ENCODE measurements around the gene SP2. TPM values are rescaled to one million over a fixed set of nuclear protein-coding genes. Genes with fewer than 3 reads are reported as not detected.

The SP2 gene
- total RNA-seq, 1 experiment from 2014 or later = 22.2 TPM

GRCh38 chr17:47855737-47856136 is 40.3 kb upstream of the SP2 start (continued):
- TF ChIP-seq CBX3 (IDR thresholded peaks at IDR 0.05; ENCODE audit: low read depth) (no peak), ZBTB33 (IDR thresholded peaks at IDR 0.05; ENCODE audit: extremely low read depth, insufficient replicate concordance, low read length) (no peak), CEBPB (IDR thresholded peaks at IDR 0.05; ENCODE audit: low read depth) (no peak), SP1 (IDR thresholded peaks at IDR 0.05; ENCODE audit: low read depth) (no peak), POLR2A (IDR thresholded peaks at IDR 0.05; ENCODE audit: borderline replicate concordance, extremely low read depth, insufficient read depth, insufficient read length) (no peak), TCF7L2 (IDR thresholded peaks at IDR 0.05; ENCODE audit: borderline replicate concordance, extremely low read depth, insufficient read depth, insufficient read length) (no peak), FOSL1 (IDR thresholded peaks at IDR 0.05; ENCODE audit: low read depth) (no peak)

GRCh38 chr17:47856830-47857229 is 39.2 kb upstream of the SP2 start:
- H3K27me3 ChIP-seq (ENCODE audit: insufficient read depth, low read length) = peaks cover 13% of the 10 kb centered on the region; the same call in 1 of the 2 replicates
- no peak for TF ChIP-seq MAX (IDR thresholded peaks at IDR 0.05)
- no peak for TF ChIP-seq ZNF274 (IDR thresholded peaks at IDR 0.05; ENCODE audit: low read depth, low read length)
- no peak for TF ChIP-seq CBX3 (IDR thresholded peaks at IDR 0.05; ENCODE audit: low read depth)
- no peak for TF ChIP-seq YY1 (IDR thresholded peaks at IDR 0.05; ENCODE audit: extremely low read depth, insufficient replicate concordance, low read depth, low read length)
- no peak for TF ChIP-seq RAD21 (IDR thresholded peaks at IDR 0.05; ENCODE audit: low read depth)
- no peak for TF ChIP-seq POLR2AphosphoS5 (IDR thresholded peaks at IDR 0.05; ENCODE audit: low read depth, low read length)
- TF ChIP-seq ELF1 (IDR thresholded peaks at IDR 0.05; ENCODE audit: borderline replicate concordance, low read depth) = no peak
- TF ChIP-seq ZFX (IDR thresholded peaks at IDR 0.05) = no peak
- TF ChIP-seq JUND (IDR thresholded peaks at IDR 0.05) = no peak
- no peak for TF ChIP-seq EGR1 (IDR thresholded peaks at IDR 0.05; ENCODE audit: low read depth)
- no peak for TF ChIP-seq POLR2A (IDR thresholded peaks at IDR 0.05; ENCODE audit: borderline replicate concordance, extremely low read depth, insufficient read depth, insufficient read length)
- TF ChIP-seq SRF (IDR thresholded peaks at IDR 0.05; ENCODE audit: low read depth) = no peak
- no peak for TF ChIP-seq SP1 (IDR thresholded peaks at IDR 0.05; ENCODE audit: low read depth)
- H3K36me3 ChIP-seq (ENCODE audit: control insufficient read depth in 1 of 2, insufficient read depth in 2 of 2, low read length in 2 of 2) = no peaks in the 10 kb centered on the region
- no peaks in the 10 kb centered on the region for H3K79me2 ChIP-seq (ENCODE audit: insufficient read depth, low read length)
- DNase-seq (ENCODE audit: low read depth, low spot score) (no peak), ATAC-seq (no peak)
- peaks cover 0 to 3% of the 10 kb centered on the region in 2 experiments; a peak in 2 of 4 replicates for H3K4me1 ChIP-seq (ENCODE audit: control insufficient read depth in 1 of 2, insufficient read depth in 2 of 2, low read length in 2 of 2)
- H3K9ac ChIP-seq (ENCODE audit: low read length) = no peak overlapping the region
- no peak overlapping the region for H3K27ac ChIP-seq (ENCODE audit: low read depth, low read length)
- ChIA-PET RAD21 (ENCODE audit: low non-redundant PET in 1 of 2, low total read pairs in 2 of 2, uncharacterized antibody in 2 of 2, unreplicated experiment in 2 of 2) (no interaction called here), POLR2A (no interaction called here), CTCF (no interaction called here)
- H4K20me1 ChIP-seq (ENCODE audit: insufficient read depth) = no peaks in the 10 kb centered on the region
- H3K9me2 ChIP-seq (ENCODE audit: insufficient read depth) = no peaks in the 10 kb centered on the region
- BruUV-seq (replicated peaks) = no TSS peak
- H2AFZ ChIP-seq (ENCODE audit: low read depth, low read length, poor library complexity, severe bottlenecking) = no peak overlapping the region
- intact Hi-C loops (cut with micrococcal nuclease) = no loop called here
- H3K4me3 ChIP-seq (replicated peaks in 1 of 2; ENCODE audit: low read depth in 1 of 2, low read length in 2 of 2) = no peak overlapping the region
- no peak overlapping the region for H3K4me2 ChIP-seq (ENCODE audit: low read length)
- H3K9me3 ChIP-seq (ENCODE audit: control insufficient read depth in 1 of 2, insufficient read depth in 1 of 2, low read depth in 1 of 2, low read length in 2 of 2) = no peaks in the 10 kb centered on the region
